H9 (cell line): ENCODE results near the gene PREPL. TPM values are rescaled to one million over a fixed set of nuclear protein-coding genes. Genes with fewer than 3 reads are reported as not detected.
A peak's percentile ranks its signal among the peaks of the same experiment; 100 is the strongest.

Source experiments
- DNase-seq: peaks from one replicate; pipeline ENCODE4 v3.0.0-alpha.2; 2017
- H2AFZ ChIP-seq: one replicate; pipeline ENCODE4 v1.6.1; 2013; ENCODE audit warnings: mild to moderate bottlenecking, low read length, control low read depth, moderate library complexity
- H2AK5ac ChIP-seq: 2 replicates; pipeline ENCODE4 v1.6.1; 2013; ENCODE audit warnings: low read length, control low read depth, mixed read lengths; ENCODE audit not compliant: insufficient read length
- H2BK120ac ChIP-seq: one replicate; pipeline ENCODE4 v1.6.1; 2013; ENCODE audit warnings: low read depth, mild to moderate bottlenecking, low read length, control low read depth, inconsistent platforms; ENCODE audit not compliant: poor library complexity, severe bottlenecking
- H2BK12ac ChIP-seq: 2 replicates; pipeline ENCODE4 v1.6.1; 2013; ENCODE audit warnings: low read length, control low read depth, mixed read lengths, low read depth; ENCODE audit not compliant: insufficient read length
- H2BK15ac ChIP-seq: 2 replicates; pipeline ENCODE4 v1.6.1; 2013; ENCODE audit warnings: low read depth, low read length, control low read depth
- H2BK20ac ChIP-seq: one replicate; pipeline ENCODE4 v1.6.1; 2013; ENCODE audit warnings: low read depth, mild to moderate bottlenecking, low read length, control low read depth, inconsistent platforms; ENCODE audit not compliant: poor library complexity, severe bottlenecking
- H2BK5ac ChIP-seq: 2 replicates; pipeline ENCODE4 v1.6.1; 2013; ENCODE audit warnings: low read length, control low read depth, mixed read lengths; ENCODE audit not compliant: insufficient read length
- H3K14ac ChIP-seq: 2 replicates; pipeline ENCODE4 v1.6.1; 2013; ENCODE audit warnings: low read length, control low read depth; ENCODE audit not compliant: insufficient read depth
- H3K18ac ChIP-seq: 2 replicates; pipeline ENCODE4 v1.6.1; 2013; ENCODE audit warnings: low read depth, mild to moderate bottlenecking, mixed read lengths, low read length, control low read depth; ENCODE audit not compliant: insufficient read length
- H3K23ac ChIP-seq: 2 replicates; pipeline ENCODE4 v1.6.1; 2013; ENCODE audit warnings: low read length, control low read depth, mixed read lengths, low read depth; ENCODE audit not compliant: insufficient read length
- H3K23me2 ChIP-seq: 2 replicates; pipeline ENCODE4 v1.6.1; 2013; ENCODE audit warnings: low read depth, mild to moderate bottlenecking, mixed read lengths, low read length, control low read depth; ENCODE audit not compliant: insufficient read length, poor library complexity, severe bottlenecking
- H3K27ac ChIP-seq: 2 replicates; pipeline ENCODE4 v1.5.1; 2013; ENCODE audit warnings: low read length, control low read depth, mixed read lengths, low read depth; ENCODE audit not compliant: insufficient read length
- H3K27me3 ChIP-seq: 2 replicates; pipeline ENCODE4 v1.6.1; 2013; ENCODE audit warnings: low read length, control low read depth, inconsistent platforms; ENCODE audit not compliant: insufficient read depth
- H3K4ac ChIP-seq: 2 replicates; pipeline ENCODE4 v1.6.1; 2013; ENCODE audit warnings: low read depth, mild to moderate bottlenecking, control low read depth, inconsistent platforms, low read length, moderate library complexity
- H3K4me1 ChIP-seq: 2 replicates; pipeline ENCODE4 v1.6.1; 2013; ENCODE audit warnings: low read length, control low read depth, inconsistent platforms; ENCODE audit not compliant: insufficient read depth
- H3K4me2 ChIP-seq: 2 replicates; pipeline ENCODE4 v1.6.1; 2013; ENCODE audit warnings: low read length, control low read depth, mixed read lengths; ENCODE audit not compliant: insufficient read length, insufficient read depth
- H3K56ac ChIP-seq: 2 replicates; pipeline ENCODE4 v1.6.1; 2013; ENCODE audit warnings: low read depth, mild to moderate bottlenecking, mixed read lengths, low read length, control low read depth; ENCODE audit not compliant: insufficient read length
- H3K79me1 ChIP-seq: 2 replicates; pipeline ENCODE4 v1.6.1; 2013; ENCODE audit warnings: low read depth, mild to moderate bottlenecking, moderate library complexity, low read length, control low read depth, inconsistent platforms; ENCODE audit not compliant: insufficient read depth, poor library complexity, severe bottlenecking
- H3K79me2 ChIP-seq: 2 replicates; pipeline ENCODE4 v1.6.1; 2013; ENCODE audit warnings: low read length, control low read depth, inconsistent platforms; ENCODE audit not compliant: insufficient read depth
- H3K9ac ChIP-seq: 2 replicates; pipeline ENCODE4 v1.6.1; 2013; ENCODE audit warnings: low read length, control low read depth, mixed read lengths; ENCODE audit not compliant: insufficient read length; ENCODE audit errors: extremely low read depth
- H3K9me3 ChIP-seq: one replicate; pipeline ENCODE4 v1.6.1; 2013; ENCODE audit warnings: low read depth, low read length, inconsistent platforms; ENCODE audit not compliant: control insufficient read depth
- H3T11ph ChIP-seq: one replicate; pipeline ENCODE4 v1.6.1; 2013; ENCODE audit warnings: mild to moderate bottlenecking, low read length, control low read depth, inconsistent platforms
- H4K20me1 ChIP-seq: one replicate; pipeline ENCODE4 v1.6.1; 2013; ENCODE audit not compliant: control insufficient read depth, insufficient read length, insufficient read depth
- H4K5ac ChIP-seq: 2 replicates; pipeline ENCODE4 v1.6.1; 2013; ENCODE audit warnings: low read depth, mild to moderate bottlenecking, mixed read lengths, low read length, control low read depth; ENCODE audit not compliant: insufficient read length
- H4K8ac ChIP-seq: replicated peaks from 2 replicates; pipeline ENCODE4 v1.6.1; 2013; ENCODE audit warnings: low read length, control low read depth, mixed read lengths, low read depth; ENCODE audit not compliant: insufficient read length
- H4K91ac ChIP-seq: 2 replicates; pipeline ENCODE4 v1.6.1; 2013; ENCODE audit warnings: low read depth, mild to moderate bottlenecking, moderate library complexity, mixed read lengths, low read length, control low read depth; ENCODE audit not compliant: insufficient read length
- H3K27ac Mint-ChIP-seq, 3 experiments: 2 replicates in 2 of 3; 3 replicates in 1 of 3; pipeline ENCODE4 v1.8.0; 2020 to 2021; ENCODE audit warnings: mixed read lengths in 3 of 3, mild to moderate bottlenecking in 1 of 3, moderate library complexity in 1 of 3
- H3K27me3 Mint-ChIP-seq: 2 replicates; pipeline ENCODE4 v1.8.0; 2021; ENCODE audit warnings: low read depth, mild to moderate bottlenecking, moderate library complexity, mixed read lengths
- H3K36me3 Mint-ChIP-seq, 3 experiments: 2 replicates in 2 of 3; 3 replicates in 1 of 3; pipeline ENCODE4 v1.8.0; 2020 to 2021; ENCODE audit warnings: low read depth in 3 of 3, mixed read lengths in 3 of 3; ENCODE audit not compliant: insufficient read depth in 1 of 3
- H3K4me1 Mint-ChIP-seq, 2 experiments: 2 replicates each; pipeline ENCODE4 v1.8.0; 2020; ENCODE audit warnings: mixed read lengths in 2 of 2
- H3K4me3 Mint-ChIP-seq, 2 experiments: 2 replicates in 1 of 2; 3 replicates in 1 of 2; pipeline ENCODE4 v1.8.0; 2020 to 2021; ENCODE audit warnings: mild to moderate bottlenecking in 2 of 2, mixed read lengths in 2 of 2, moderate library complexity in 1 of 2
- H3K9me3 Mint-ChIP-seq, 2 experiments: 2 replicates in 1 of 2; 3 replicates in 1 of 2; pipeline ENCODE4 v1.8.0; 2020; ENCODE audit warnings: mild to moderate bottlenecking in 2 of 2, mixed read lengths in 2 of 2, moderate library complexity in 1 of 2
- WGBS: extraction: QIAGEN DNeasy Blood & Tissue Kit; methylation state at CpG from one replicate; pipeline ENCODE4 v1.1.7; 2013; ENCODE audit warnings: missing lambda C conversion rate, low lambda C conversion rate, mixed read lengths; ENCODE audit not compliant: insufficient read length; ENCODE audit errors: extremely low coverage; 5-methylcytosine and 5-hydroxymethylcytosine counted together
- total RNA-seq: library from RNA; stranded (reverse); gene quantifications from 2 replicates; pipeline ENCODE4 v1.2.1, GENCODE V29; 2021
- TF ChIP-seq, protein P1 (sequence below): fragments of 200-600 bp; sonication (generic); conservative IDR thresholded peaks from 3 replicates; pipeline ENCODE4 v1.8.0; 2021; ENCODE audit warnings: antibody characterized with exemption, mild to moderate bottlenecking

The PREPL gene
- total RNA-seq, 1 experiment from 2014 or later, result 30.1 TPM

GRCh38 chr2:44398243-44398897, 37.1 kb upstream of the PREPL start:
- no peak overlapping the region for H2BK15ac ChIP-seq
- H3K79me1 ChIP-seq, result no peaks in the 10 kb centered on the region
- no peak overlapping the region for H3K14ac ChIP-seq
- H3K36me3 Mint-ChIP-seq, result peaks cover 0 to under 1% (median 0%) of the 10 kb centered on the region in 3 experiments; a peak in 1 of 7 replicates
- no peak overlapping the region for H2BK5ac ChIP-seq
- H3K4me3 Mint-ChIP-seq, result peak overlapping the region in 1 of 2 experiments; percentile 1; a peak in 2 of 5 replicates
- no peak for DNase-seq
- H2BK120ac ChIP-seq, result no peak overlapping the region
- H3K56ac ChIP-seq, result no peak overlapping the region
- H3K4me1 ChIP-seq, result peaks cover 2% of the 10 kb centered on the region; the same call in 1 of the 2 replicates
- no peak overlapping the region for H3K18ac ChIP-seq
- peaks cover 32 to 44% of the 10 kb centered on the region in 2 experiments for H3K4me1 Mint-ChIP-seq
- no peaks in the 10 kb centered on the region for H3K23me2 ChIP-seq
- H3K27ac Mint-ChIP-seq, result peak overlapping the region in 2 of 3 experiments; percentile 42 to 88; a peak in 5 of 7 replicates
- H4K8ac ChIP-seq, result no peak overlapping the region
- no peak overlapping the region for H3K4ac ChIP-seq
- H3K27me3 ChIP-seq, result no peaks in the 10 kb centered on the region
- no peak overlapping the region for H3K23ac ChIP-seq
- no peaks in the 10 kb centered on the region for H3K9me3 ChIP-seq
- H4K20me1 ChIP-seq, result no peaks in the 10 kb centered on the region
- WGBS, result no CpG with 5 or more reads among the region's 6 CpGs
- no peak overlapping the region for H3K9ac ChIP-seq
- no peak overlapping the region for H3K4me2 ChIP-seq
- no peak overlapping the region for H3K27ac ChIP-seq
- H3K9me3 Mint-ChIP-seq, result no peaks in the 10 kb centered on the region
- no peaks in the 10 kb centered on the region for H3K79me2 ChIP-seq
- no peak overlapping the region for H3T11ph ChIP-seq
- H4K5ac ChIP-seq, result no peak overlapping the region
- no peak overlapping the region for H2BK12ac ChIP-seq
- no peak overlapping the region for H2AFZ ChIP-seq
- H2BK20ac ChIP-seq, result no peak overlapping the region
- no peak overlapping the region for H2AK5ac ChIP-seq
- no peaks in the 10 kb centered on the region for H3K27me3 Mint-ChIP-seq
- H4K91ac ChIP-seq, result no peak overlapping the region
- TF ChIP-seq, protein P1, sequence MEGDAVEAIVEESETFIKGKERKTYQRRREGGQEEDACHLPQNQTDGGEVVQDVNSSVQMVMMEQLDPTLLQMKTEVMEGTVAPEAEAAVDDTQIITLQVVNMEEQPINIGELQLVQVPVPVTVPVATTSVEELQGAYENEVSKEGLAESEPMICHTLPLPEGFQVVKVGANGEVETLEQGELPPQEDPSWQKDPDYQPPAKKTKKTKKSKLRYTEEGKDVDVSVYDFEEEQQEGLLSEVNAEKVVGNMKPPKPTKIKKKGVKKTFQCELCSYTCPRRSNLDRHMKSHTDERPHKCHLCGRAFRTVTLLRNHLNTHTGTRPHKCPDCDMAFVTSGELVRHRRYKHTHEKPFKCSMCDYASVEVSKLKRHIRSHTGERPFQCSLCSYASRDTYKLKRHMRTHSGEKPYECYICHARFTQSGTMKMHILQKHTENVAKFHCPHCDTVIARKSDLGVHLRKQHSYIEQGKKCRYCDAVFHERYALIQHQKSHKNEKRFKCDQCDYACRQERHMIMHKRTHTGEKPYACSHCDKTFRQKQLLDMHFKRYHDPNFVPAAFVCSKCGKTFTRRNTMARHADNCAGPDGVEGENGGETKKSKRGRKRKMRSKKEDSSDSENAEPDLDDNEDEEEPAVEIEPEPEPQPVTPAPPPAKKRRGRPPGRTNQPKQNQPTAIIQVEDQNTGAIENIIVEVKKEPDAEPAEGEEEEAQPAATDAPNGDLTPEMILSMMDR, result no peak
